Measurements from ENCODE around the gene EFEMP2.
"Not testable (repeated sequence)": the region's sequence is repeated elsewhere in the genome, so short reads cannot be mapped to it uniquely, and the experiment has no call there.

The EFEMP2 gene

DNA sequence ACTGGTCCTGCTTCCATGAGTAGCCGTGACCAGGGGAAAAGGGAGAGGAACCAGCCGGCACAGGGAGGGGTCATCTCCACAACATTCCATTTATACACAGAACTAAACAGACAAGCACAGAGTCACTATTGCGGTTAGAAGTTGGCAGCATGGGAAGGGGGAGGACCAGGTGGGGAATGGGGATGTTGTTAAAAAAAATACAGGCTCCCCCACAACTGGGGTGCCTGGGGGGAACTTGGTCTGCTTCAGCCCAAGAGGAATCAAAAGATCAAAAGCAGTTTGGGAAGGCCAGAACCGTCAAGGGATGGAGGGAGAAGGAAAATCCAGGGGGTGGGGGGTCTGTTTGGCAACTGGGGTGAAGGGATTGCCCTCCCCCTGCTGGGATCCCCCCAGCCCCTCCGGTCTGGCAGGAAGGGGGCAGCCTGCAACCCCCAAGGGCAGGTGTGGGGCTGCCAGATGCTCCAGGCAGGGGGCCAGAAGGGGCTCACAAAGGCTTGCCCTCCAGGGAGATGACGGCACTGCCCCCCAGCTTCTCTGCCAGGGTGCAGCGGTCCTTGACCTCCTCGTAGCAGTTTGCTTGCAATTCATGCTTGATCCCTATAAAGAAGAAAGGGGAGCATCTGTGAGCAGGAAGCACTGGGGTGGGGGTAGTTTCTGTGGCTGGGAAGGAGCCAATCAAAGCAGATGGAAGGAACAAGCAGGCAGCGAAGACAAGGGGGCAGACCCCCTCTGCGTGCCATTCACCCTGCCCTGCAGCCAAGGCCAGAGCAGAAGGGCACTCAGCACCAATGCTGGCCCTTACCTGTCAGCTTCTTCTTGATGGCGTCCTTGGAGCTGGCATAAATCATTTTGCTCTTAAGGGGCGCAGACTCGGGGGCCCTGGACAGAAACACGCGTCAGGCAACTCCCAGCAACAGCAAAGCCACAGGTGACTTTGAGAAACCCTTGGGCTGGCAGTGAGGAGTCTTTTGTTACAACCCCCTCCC is 17.5 kb downstream of the EFEMP2 start:
- no peak for DNase-seq (ENCODE audit: low read depth, low spot score)

DNA sequence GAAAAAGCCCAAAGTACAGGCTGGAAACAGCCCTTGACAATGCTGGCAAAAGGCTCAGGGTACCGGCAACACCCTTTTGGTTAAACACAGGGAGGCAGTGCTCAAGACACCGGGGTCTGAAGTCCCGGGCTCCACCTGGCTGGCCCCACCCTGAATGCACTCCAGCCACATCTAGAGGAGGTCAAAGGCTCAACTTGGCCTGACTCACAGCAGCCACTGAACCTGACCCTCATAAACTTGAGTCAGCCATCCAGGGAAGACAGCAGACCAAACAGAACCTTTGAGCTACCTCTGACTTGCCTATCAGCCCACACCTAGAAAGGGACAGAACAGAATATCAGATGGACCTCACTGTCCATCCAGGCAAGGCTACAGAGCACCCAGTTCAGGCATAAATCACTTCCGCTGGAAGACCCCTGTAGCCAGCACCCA is 18.4 kb downstream of the EFEMP2 start:
- DNase-seq (ENCODE audit: low read depth, low spot score), result no peak

DNA sequence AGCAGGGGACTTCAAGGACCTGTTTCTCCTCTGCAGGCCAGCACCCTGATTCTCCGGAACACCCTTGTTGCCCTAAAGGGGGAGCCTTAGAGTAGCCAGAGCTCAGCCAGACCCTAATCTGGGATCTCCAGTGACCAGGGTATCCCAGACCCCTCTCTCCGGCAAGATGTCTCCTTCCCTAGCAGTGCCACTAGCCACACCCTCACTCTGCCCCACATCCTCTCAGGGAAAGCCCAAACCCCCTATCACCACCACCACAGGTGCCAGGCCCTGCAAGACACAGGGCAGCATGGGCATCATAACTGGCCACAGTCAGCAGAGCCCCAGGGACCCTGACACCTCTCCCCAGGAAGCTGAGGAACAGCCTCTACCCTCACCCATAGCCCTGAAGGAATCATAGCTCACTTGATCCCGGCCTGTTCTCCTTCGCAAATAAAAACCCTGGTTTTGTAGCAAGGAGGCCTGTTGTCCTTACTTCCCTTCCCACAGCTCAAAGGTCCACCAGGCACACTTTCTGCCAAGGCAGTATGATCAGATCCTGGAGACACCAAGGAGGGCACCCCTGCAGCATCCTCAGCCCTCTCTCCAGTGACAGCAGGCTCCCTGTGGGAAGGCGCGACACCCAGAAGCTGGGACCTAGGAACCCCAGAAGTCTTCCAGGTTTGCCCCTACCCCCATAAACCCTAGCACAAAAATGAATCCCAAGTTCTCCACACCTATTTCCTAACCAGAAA is 19.2 kb downstream of the EFEMP2 start:
- DNase-seq (ENCODE audit: low read depth, low spot score), result peak; percentile 2

DNA sequence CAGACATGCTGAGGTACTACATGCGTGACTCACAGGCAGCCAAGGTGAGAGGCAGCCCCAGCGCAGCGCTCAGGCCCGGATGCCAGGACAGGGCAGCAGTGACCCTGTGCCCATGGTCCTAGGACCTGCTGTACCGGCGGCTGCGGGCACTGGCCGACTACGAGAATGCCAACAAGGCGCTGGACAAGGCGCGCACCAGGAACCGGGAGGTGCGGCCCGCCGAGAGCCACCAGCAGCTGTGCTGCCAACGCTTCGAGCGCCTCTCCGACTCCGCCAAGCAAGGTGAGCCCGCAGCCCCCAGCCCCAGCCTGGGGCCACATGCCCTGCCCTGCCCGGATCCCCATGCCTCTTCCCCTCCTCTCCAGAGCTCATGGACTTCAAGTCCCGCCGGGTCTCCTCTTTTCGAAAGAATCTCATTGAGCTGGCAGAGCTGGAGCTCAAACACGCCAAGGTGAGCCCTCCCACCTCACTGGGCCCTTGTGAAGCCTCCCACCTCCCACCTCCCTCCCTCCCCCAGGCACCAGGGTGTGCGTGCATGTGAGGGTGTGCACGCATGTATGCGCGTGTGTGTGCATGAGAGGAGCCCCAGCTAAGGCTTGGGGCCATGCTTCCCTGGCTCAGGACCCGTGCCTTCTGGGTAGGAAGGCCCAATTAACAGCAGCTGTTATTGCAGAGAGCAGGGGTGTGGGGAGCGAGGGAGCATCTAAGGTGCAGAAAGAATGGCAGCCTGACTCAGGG is 19.9 kb downstream of the EFEMP2 start:
- DNase-seq (ENCODE audit: low read depth, low spot score), result peak; percentile 4

DNA sequence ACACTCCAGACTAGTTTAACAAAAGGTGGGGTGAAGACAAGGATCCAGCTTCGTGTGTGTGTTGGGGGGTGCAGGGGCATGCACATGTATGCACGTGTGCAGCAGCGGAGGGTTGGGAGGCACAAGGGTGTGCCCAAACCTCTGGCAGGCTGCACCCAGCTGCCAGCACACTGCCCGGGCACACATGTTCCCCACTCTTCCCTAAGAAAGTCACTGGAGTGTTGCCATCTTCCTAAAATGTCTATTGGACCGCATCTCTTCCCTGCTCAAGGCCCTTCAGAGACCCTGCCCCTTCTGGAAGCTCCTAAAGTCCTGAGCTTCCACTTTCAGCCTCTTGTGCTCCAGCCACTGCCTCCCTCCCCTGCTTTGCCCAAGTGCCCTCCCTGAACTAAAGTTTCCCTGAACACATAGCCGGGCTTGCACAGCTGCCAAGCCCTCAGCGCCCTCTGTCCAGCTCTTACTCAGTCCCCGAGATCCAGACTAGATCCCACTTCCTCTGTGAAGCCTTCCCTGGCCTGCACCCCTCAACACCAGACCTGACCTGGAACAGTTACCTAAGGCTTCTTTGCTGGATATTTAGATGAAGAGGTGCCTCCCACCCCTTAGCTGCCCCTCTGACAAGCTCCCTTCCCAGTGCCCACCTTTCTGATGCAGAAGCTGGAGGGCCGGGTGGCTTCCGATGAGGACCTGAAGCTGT is 20.6 kb downstream of the EFEMP2 start:
- DNase-seq (ENCODE audit: low read depth, low spot score), result peak; percentile 3

DNA sequence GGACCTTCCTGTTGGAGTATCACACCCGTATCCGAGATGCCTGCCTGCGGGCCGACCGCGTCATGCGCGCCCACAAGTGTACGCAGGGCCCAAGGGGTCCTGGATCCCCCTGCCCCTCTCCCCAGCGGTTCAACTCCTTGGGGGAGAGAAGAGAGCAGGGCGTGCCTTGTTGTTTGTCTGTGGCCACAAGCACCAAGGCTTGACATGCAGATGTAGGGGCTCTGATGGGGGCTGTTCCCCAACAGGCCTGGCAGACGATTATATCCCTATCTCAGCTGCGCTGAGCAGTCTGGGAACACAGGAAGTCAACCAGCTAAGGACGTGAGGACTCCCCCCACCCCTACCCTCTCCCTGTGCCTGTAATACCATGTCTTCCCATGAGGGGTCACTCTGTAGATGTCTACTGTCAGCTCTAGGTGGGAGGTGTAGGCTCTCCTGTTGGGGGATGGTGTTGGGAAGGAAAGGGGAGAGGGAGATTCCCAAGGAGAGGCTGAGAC is 21.5 kb downstream of the EFEMP2 start:
- DNase-seq (ENCODE audit: low read depth, low spot score), result peak; percentile 47

DNA sequence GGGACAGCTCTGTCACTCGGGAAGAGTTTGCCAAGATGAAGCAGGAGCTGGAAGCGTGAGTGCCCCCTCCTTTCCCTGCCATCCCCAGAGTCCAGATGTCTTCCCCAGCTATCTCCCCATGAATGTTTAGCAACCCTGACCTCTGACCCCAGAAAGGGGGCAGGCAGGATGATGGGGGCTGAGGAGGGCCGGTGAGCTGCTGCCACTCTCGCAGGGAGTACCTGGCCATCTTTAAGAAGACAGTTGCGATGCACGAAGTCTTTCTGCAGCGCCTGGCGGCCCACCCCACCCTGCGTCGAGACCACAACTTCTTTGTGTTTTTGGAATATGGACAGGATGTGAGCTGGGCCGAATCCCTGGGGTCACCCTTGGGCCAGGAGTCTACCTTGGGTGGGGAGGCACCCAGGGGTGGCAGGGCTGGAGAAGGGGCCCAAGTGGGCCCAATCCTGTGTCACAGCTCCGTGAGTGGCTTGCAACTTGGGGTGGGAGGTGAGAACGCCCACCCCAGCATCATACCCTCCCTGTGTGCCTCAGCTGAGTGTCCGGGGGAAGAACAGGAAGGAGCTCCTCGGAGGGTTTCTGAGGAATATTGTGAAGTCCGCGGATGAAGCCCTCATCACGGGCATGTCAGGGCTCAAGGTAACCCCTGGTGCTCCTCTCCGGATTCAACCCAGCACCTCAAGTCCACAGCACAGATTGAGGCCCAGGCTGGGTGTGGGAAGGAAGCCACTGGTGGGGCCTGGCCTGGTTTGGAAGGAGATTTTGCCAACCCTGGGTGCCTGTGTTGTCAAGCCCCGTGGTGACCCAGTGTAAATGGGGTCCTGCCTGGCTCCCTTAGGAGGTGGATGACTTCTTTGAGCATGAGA is 22.1 kb downstream of the EFEMP2 start:
- DNase-seq (ENCODE audit: low read depth, low spot score), result peak; percentile 5

DNA sequence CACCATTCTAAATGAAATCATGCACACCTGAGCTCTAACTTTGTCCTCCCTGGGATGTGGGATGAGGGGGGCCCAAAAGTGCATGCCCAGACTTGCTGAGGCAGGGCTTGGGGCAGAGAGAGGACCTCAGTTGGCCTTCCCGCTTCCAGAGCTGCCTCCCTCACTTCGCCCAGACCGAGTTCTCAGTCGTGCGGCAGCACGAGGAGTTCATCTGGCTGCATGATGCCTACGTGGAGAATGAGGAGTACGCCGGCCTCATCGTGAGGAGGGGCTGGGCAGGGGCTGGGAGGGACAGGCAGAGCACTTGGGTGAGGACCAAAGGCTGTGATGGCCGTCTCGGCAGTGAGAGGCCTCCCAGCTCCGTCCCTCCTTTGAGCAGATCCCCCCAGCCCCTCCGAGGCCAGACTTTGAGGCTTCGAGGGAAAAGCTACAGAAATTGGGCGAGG is 22.8 kb downstream of the EFEMP2 start:
- peak; percentile 8 for DNase-seq (ENCODE audit: low read depth, low spot score)

DNA sequence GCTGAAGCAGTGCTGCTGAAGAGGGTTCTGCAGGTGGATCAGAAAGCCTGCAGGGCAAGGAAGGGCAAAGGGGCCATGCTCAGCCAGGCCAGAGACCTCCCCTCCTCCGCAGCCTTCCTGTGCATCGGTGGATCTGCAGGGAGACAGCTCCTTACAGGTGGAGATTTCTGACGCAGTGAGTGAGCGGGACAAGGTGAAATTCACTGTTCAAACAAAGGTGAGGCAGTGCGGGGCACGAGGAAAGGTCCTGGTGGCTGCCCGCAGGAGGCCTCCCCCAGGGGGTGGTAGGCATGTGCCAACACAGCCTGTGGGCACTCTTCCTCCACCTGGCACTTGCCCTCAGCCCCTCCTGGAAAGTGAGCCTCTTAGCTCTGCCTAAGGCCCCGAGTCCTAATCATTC is 23.2 kb downstream of the EFEMP2 start:
- no peak for DNase-seq (ENCODE audit: low read depth, low spot score)

DNA sequence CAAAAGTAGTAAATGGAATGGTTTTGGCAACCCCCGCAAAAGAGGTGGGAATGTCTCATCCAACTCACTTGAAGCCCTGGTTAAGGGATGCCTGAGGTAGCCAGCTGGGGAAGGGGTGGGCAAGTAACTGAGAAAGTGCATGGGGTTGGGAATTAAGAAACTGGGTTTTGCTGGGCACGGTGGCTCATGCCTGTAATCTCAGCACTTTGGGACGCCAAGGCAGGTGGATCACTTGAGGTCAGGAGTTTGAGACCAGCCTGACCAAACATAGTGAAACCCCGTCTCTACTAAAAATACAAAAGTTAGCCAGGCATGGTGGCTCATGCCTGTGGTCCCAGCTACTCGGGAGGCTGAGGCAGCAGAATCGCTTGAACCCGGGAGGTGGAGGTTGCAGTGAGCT is 23.9 kb downstream of the EFEMP2 start:
- peak; percentile 12 for DNase-seq (ENCODE audit: low read depth, low spot score)

DNA sequence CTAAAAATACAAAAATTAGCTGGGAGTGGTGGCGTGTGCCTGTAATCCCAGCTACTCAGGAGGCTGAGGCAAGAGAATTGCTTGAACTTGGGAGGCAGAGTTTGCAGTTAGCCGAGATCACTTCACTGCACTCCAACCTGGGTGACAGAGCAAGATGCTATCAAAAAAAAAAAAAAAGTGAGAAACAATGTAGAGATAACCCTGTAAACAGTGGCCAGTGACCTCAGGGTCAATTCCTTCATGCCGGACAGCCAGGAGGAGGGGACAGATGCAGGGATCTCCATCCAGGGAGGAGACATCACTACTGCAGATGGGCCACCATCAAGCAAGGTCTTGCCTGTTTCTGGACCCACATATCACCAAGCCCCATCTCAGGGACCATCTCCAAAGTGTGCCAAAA is 24.9 kb downstream of the EFEMP2 start:
- DNase-seq (ENCODE audit: low read depth, low spot score), result no peak

DNA sequence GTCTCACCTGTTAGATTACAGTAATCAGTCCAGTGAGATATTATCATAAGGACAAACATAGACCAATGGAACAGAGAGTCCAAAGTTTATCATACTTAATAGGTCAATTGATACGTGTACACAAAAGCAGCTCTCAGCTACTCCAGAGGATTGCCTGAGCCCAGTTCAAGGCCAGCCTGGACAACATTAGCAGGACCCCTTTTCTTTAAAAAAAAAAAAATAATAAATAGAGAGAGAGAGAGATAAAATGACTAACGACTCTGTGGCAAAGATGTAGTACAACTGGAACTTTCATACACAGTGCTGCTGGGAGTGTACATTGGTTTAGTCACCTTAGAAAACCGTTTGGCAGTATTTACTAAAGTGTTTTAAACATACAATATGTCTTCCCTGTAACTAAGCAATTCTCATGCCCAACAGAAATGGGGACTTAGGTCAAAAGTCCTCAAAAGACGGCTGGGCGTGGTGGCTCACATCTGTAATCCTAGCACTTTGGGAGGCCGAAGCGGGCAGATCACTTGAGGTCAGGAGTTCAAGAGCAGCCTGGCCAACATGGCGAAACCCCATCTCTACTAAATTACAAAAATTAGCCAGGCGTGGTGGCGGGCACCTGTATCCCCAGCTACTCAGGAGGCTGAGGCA is 28.2 kb downstream of the EFEMP2 start:
- no peak for DNase-seq (ENCODE audit: low read depth, low spot score)

DNA sequence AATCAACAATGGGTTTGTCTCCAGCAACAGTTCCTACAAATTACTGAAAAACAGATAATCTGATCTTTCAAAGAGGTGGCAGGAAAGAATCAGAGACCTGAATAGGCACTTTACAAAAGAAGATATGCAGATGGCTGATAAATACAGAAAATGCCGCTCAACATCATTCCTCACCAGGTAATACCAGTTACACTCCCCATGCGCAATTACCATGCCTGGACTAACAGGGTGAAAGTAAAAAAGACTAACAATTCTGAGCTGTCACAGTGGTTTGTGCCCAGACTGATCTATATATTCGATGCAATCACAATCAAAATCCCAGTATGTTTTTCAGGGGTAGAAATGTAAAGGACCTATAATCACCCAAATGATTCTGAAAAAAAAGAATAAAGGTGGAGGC is 28.8 kb downstream of the EFEMP2 start:
- no peak for DNase-seq (ENCODE audit: low read depth, low spot score)

DNA sequence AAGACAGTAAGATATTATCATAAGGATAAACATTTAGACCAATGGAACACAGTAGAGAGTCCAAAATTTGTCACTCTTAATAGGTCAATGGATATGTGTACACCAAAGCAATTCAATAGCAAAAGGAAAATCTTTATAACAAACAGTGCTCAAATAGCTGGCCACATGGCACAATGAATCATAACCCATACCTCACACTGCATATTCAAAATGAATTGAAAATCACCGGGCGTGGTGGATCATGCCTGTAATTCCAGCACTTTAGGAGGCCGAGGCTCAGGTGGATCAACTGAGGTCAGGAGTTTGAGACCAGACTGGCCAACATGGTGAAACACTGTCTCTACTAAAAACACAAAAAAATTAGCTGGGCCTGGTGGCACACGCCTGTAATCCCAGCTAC is 30.5 kb downstream of the EFEMP2 start:
- DNase-seq (ENCODE audit: low read depth, low spot score), result no peak

DNA sequence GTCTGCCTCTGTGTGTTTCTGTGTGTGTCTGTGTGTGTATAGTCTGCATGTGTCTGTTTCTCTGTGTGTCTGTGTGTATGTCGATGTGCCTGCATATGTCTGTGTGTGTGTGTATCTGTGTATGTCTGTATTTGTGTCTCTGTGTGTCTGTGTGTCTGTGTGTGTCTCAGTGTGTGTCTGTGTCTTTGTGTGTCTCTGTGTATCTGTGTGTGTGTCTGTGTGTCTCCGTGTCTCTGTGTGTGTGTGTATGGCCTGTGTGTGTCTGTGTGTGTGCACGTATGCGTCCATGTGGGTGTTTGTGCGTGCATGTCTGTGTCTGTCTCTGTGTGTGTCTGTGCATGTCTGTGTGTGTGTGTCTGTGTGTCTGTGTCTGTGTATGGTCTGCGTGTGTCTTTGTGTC is 38.4 kb downstream of the EFEMP2 start:
- DNase-seq (ENCODE audit: low read depth, low spot score), result no peak

DNA sequence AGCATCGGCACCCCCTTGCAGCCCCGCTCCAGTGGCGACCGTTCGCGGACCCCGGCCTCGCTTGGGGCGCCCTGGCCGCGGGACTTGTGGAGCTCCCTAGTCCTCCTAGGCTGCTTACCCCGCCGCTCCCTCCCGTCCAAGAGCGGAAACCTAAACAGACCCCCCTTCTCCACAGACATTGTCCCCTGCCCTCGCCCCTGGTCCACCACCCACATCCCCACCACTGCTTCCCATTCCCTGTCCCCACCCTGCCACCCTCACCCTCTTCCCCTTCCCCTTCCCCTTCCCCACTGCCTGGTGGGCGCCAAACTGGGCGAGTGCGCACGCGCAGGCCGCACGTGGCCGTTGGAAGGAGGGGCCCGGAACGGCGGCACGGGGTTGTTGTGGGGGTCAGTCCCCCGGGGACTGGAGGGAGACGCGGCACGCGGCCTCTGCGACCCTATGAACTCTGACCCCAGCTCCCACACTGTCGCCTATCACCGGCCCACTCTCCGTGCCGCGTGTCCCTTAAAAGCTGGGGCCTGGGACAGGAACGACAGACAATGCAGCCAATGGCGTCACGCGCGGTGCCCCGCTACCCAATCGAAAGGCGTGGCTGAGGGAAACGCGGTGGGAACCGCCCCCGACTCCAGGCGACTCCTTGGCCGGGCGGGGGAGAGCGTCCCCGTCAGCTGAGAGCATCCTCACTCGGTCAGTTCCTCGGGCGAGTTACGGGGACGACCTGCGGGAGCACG is 39.1 kb downstream of the EFEMP2 start, which contains the start of gene SNX32:
SNX32 (plus strand) TSS at position 667 of the 734 bp plus-strand sequence. CDS start 103 bp downstream, outside the sequence.
- peak; percentile 98 for DNase-seq (ENCODE audit: low read depth, low spot score)

DNA sequence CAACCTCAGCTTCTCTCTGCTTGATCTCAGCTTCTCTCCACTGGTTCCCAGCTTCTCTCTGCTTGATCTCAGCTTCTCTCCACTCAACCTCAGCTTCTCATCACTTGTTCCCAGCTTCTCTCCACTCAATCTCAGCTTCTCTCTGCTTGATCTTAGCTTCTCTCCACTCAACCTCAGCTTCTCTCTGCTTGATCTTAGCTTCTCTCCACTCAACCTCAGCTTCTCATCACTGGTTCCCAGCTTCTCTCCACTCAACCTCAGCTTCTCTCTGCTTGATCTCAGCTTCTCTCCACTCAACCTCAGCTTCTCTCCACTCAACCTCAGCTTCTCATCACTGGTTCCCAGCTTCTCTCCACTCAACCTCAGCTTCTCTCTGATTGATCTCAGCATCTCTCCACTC is 40.4 kb downstream of the EFEMP2 start:
- not testable (repeated sequence) for DNase-seq (ENCODE audit: low read depth, low spot score)

DNA sequence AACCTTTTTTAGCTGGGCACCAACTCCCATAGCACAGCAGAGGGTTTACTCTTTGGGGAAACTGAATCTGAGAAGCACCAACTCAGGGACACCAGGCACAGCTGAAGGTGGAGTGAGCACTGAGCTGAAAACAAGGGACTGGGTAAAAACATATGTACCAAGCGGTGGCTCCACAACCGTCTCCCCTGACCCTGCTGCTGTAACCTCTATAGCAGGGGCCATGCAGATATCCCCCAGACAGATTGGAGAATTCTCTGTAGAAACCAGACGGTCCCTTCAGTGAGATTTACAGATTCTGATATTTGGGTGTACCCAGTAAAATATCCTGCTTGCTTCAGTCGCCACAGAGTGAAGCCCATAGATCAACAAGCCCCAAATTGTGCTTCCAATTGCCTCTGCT is 43.1 kb downstream of the EFEMP2 start:
- no peak for DNase-seq (ENCODE audit: low read depth, low spot score)
